ENCODE results near the gene SPG11.

DNA sequence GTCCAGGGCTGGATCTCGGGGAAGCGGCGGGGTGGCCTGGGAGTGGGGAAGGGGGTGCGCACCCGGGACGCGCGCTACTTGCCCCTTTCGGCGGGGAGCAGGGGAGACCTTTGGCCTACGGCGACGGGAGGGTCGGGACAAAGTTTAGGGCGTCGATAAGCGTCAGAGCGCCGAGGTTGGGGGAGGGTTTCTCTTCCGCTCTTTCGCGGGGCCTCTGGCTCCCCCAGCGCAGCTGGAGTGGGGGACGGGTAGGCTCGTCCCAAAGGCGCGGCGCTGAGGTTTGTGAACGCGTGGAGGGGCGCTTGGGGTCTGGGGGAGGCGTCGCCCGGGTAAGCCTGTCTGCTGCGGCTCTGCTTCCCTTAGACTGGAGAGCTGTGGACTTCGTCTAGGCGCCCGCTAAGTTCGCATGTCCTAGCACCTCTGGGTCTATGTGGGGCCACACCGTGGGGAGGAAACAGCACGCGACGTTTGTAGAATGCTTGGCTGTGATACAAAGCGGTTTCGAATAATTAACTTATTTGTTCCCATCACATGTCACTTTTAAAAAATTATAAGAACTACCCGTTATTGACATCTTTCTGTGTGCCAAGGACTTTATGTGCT, 48.4 kb upstream of the SPG11 start:
- no peak for TF ChIP-seq POLR2A (IDR thresholded peaks at IDR 0.05; ENCODE audit: extremely low read depth, insufficient read length)
- TF ChIP-seq, protein P1, sequence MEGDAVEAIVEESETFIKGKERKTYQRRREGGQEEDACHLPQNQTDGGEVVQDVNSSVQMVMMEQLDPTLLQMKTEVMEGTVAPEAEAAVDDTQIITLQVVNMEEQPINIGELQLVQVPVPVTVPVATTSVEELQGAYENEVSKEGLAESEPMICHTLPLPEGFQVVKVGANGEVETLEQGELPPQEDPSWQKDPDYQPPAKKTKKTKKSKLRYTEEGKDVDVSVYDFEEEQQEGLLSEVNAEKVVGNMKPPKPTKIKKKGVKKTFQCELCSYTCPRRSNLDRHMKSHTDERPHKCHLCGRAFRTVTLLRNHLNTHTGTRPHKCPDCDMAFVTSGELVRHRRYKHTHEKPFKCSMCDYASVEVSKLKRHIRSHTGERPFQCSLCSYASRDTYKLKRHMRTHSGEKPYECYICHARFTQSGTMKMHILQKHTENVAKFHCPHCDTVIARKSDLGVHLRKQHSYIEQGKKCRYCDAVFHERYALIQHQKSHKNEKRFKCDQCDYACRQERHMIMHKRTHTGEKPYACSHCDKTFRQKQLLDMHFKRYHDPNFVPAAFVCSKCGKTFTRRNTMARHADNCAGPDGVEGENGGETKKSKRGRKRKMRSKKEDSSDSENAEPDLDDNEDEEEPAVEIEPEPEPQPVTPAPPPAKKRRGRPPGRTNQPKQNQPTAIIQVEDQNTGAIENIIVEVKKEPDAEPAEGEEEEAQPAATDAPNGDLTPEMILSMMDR (IDR thresholded peaks at IDR 0.05; ENCODE audit: low read depth, low read length) = no peak
